Measurements from ENCODE around the gene MROH9.

- TF ChIP-seq EZH2phosphoT487 (IDR thresholded peaks at IDR 0.05; ENCODE audit: borderline replicate concordance) (no peak), SRF (IDR thresholded peaks at IDR 0.05; ENCODE audit: low read depth) (no peak), EZH2 (IDR thresholded peaks at IDR 0.05) (no peak), JUND (IDR thresholded peaks at IDR 0.05) (no peak), ATF3 (IDR thresholded peaks at IDR 0.05) (no peak), POLR2A (IDR thresholded peaks at IDR 0.05; ENCODE audit: borderline replicate concordance, extremely low read depth, insufficient read depth, insufficient read length) (no peak), POLR2AphosphoS5 (IDR thresholded peaks at IDR 0.05; ENCODE audit: low read depth, low read length) (no peak), EGR1 (IDR thresholded peaks at IDR 0.05; ENCODE audit: low read depth) (no peak), SP1 (IDR thresholded peaks at IDR 0.05; ENCODE audit: low read depth) (no peak)
- TF ChIP-seq, protein P1, sequence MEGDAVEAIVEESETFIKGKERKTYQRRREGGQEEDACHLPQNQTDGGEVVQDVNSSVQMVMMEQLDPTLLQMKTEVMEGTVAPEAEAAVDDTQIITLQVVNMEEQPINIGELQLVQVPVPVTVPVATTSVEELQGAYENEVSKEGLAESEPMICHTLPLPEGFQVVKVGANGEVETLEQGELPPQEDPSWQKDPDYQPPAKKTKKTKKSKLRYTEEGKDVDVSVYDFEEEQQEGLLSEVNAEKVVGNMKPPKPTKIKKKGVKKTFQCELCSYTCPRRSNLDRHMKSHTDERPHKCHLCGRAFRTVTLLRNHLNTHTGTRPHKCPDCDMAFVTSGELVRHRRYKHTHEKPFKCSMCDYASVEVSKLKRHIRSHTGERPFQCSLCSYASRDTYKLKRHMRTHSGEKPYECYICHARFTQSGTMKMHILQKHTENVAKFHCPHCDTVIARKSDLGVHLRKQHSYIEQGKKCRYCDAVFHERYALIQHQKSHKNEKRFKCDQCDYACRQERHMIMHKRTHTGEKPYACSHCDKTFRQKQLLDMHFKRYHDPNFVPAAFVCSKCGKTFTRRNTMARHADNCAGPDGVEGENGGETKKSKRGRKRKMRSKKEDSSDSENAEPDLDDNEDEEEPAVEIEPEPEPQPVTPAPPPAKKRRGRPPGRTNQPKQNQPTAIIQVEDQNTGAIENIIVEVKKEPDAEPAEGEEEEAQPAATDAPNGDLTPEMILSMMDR (IDR thresholded peaks at IDR 0.05 in 2 of 3, conservative IDR thresholded peaks at IDR 0.05 in 1 of 3; ENCODE audit: borderline replicate concordance in 1 of 3, insufficient read depth in 1 of 3, low read depth in 2 of 3, low read length in 2 of 3), result no peak
Observed at GRCh38 chr1:170993151-170993550, 57.8 kb downstream of the MROH9 start.

Data from HCT116 (cell line).